ENCODE results near the gene LRRN3.
"Not testable (repeated sequence)": the region's sequence is repeated elsewhere in the genome, so short reads cannot be mapped to it uniquely, and the experiment has no call there.

The LRRN3 gene

DNA sequence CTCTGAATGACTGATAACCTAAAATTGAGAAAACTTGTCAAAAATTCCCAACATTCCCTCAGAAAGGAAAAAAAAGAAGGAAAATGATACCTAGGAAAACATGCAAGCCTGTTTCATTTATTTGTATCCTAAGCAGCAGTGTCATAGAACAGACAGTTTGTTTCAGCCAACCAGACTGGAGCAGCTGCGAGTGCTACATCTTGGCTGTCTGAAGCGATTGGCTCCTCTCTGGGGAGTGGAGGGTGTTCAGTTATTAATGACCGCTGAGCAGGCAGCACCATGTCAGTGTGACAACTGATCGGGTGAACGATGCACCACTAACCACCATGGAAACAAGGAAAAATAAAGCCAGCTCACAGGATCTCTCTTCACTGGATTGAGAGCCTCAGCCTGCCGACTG is at the start of gene LRRN3:
Gene LRRN3, plus strand, starts transcription at position 282 of the 400 bp plus-strand sequence. CDS start 31,646 bp downstream, outside the sequence.
- no peak for DNase-seq

DNA sequence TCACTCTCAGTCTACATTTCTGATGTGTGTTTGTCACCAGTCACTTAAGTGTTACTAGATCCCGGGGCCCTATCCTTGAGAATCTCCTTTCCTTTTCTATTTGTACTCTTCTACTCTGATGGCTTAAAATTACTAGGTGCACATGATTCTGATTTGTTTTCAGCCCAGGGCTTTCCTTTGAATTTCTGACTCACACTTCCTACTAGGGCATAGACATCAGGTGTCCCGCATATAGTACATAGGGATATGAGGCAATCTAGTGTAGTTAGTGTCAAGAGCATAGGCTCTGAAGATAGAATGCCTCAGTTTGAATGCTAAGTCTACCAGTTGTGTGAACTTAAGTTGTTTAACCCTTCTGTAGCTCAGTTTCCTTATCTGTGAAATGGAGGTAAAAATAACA is 49.4 kb upstream of the LRRN3 start:
- DNase-seq: no peak

DNA sequence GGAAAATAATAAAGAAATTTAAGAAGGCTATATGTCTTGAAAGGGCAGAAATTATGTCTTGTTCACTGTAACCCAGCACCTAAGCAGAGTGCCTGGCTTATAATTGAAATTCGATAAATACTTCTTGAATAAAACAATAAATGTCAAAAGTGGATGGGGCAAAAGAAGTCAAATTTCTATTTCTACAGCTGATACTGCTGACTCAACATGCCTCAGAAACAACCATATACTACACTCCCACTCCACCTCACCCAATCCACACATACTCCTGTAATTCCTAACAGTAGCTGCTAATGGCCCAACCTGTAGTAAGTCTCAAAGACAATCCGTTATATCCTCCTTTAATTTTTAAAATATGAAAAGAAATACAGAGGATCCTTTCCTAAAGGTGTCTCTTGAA is 48.1 kb upstream of the LRRN3 start:
- no peak for DNase-seq

DNA sequence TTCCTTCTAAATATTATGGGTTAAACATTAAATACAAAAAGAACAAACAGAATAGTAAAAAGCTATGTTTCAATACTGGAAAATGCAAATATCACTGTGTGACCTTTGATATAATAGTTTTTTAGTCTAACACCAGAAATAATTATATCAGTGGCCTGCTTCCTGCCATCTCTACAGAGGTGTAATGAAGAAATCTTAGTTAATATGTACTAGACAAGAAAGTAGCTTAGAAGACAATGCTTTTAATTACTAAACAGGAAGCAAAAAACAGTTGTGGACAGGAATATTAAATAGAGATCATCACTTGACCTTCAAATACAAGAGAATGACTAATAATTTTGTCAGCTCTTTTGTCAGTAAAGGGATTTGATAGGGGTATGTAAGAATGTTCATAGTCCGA is 47.4 kb upstream of the LRRN3 start:
- no peak for DNase-seq

DNA sequence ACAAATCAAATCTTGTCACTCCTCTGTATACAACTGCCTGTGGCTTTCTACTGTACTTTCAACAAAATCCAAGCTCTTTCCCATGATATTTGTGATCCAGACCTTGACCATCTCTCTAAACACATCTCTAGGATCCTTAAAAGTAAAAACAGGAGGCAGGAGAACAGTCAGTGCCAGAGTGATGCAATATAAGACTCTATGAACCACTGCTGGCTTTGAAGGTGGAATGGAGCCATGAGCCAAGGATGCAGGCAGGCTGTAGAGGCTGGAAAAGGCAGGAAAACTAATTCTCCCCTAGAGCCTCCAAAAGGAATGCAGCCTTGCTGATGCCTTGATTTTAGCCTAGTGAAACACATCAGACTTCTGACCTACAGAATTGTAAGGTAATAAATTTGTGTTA is 45.5 kb upstream of the LRRN3 start:
- no peak for DNase-seq

DNA sequence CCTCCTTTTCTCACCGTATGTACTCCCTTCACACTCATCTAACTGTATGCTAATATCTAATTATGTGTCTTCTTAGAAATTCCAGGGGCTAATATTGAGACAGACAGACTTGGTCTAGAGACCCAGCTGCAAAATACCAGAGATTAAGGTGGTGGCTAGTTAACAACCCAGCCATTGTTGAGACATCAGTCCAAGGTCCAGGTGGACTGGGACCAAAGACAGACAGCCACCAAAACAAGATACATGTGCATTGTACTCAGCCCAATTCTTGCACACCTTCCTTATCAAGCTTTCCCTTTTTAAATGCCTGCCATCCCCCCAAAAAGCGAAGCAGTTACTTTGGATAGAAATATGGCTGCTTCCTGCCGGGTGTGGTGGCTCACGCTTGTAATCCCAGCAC is 43.3 kb upstream of the LRRN3 start:
- DNase-seq: no peak

DNA sequence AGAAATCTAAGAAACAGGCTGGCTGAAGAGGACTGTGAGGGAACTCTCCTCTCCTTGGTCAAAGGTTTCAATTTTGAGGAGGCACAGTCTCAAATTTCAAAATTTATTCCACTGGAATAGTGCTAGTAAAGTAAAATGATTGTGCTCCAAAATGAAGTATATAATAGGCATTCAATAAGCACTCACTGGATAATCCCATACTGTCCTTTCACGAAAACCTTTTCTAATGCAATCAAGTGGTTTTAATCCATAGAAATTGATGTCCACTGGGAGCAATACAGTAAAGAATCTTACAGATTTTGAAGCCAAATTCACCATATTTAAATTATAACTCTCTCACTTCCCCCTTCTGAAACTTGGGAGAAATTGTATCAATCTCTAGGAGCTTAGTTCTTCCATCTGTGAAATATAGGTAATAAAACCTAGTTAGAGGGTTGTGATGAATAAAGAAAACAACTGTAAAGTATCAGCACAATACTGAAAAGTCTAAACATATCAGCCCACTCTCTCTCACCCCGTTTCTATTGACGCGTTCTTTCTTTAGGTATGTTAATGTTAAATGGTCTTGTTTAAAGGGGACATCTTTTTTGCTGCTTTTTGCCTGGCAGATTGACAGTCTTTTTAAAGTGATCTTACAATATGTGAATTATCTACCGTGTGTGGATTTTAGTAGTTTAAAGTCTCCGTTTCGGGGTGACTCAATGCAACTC is 40.8 kb upstream of the LRRN3 start:
- DNase-seq: no peak

DNA sequence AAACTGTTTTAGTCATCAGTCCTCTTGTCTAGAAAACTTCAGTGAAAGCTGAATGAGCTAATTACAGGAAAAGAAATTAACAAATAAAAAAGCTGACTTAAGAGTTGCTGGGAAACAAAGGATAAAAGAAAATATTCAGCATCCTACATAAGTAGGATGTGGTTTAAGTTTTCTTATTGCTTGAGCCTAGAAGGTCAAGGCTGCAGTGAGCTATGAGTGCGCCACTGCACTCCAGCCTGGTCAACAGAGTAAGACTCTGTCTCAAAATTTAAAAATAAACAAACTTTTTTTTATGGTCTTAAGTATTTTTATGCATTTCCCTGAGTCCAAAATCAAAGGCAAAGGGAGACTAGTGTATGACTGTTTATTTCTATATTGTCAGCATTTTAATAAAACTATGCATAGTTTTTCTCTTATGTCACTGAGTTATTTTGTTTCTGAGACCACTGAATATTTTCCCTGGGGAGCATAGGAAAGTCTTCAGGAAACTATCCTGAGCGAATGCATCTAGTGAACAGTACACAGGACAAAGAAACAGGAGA is 40.0 kb upstream of the LRRN3 start:
- no peak for DNase-seq

DNA sequence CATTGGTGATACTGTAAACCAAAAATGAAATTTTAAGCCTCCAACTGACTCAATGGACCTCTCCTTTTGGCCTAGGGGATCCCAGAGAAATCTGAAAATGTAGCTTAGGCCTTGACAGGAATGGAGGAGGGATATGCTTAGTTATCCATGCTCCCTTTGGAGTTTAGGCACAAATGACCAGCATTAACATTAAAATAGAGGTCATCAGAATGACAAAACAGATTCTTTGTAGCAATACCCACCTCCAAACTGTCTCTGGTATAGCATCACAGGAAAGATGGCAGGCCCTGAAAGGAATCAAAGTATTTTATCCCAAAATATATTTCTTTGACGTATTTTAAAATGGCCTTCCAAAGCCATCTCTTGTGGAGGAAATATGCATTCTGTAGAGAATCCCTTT is 39.1 kb upstream of the LRRN3 start:
- DNase-seq: no peak

DNA sequence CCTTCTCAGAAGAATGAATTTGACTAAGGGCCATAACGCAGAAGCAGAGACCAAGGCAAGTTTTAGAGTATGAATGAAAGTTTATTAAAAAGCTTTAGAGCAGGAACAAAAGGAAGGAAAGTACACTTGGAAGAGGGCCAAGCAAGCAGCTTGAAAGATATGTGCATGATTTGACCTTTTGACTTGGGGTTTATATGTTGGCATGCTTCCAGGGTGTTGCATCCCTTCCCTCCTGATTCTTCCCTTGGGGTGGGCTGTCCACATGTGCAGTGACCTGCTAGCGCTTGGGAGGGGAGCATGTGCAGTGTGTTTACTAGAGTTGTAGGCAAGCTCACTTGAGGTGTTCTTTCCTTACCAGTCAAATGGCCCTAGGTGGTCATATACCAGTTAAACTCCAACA is 37.9 kb upstream of the LRRN3 start:
- DNase-seq: no peak

DNA sequence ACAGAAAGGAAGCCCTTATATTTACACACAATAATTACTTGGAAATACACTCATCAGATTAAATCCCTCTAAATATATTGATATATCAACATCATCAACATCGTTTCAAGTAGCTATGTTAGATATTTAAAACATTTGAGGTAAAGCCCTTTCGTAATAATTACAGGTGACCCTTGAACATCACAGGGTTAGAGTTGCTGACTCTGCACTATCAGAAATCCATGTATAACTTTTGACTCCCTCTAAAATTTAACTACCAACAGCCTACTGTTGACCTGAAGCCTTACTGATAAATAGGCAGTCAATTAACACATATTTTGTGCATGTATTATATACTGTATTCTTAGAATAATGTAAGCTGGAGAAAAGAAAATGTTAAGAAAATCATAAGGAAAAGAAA is 34.6 kb upstream of the LRRN3 start:
- no peak for DNase-seq

DNA sequence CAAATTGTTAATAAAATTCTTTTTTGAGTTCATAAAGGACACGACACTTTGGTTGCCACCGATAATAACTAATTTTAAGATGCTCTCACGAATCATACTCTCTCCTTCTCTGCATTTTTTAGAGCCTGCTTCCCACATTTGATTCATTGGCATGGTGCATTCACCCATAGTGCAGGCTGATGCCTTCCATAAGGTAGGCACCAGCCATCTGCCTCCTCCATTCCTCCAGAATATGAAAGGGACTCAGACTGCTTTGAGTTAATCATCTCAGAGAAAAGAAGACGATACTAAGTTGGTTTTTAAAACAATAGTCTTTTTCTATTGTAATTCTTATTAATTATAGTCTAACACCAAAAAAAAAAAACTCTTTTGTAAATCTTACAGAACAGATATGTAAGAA is 33.9 kb upstream of the LRRN3 start:
- no peak for DNase-seq

DNA sequence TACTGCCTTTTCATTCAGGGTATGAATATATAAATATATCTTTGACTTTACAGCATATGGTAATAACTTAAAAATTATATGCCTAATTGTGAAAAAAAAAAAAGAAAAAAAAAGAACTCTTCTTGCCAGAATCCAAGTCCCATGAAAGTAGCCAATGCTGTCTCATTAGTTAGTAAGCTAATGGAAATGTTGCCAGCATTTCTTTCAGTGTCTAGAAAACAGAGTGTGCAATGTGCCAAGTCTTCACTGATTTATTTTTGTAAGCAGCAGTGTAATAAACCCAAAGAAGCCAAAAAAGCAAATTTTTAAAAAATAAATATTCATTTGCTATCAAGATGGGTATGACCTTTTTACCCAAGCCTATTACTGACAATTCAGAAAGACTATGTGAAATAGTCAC is 31.1 kb upstream of the LRRN3 start:
- DNase-seq: no peak

DNA sequence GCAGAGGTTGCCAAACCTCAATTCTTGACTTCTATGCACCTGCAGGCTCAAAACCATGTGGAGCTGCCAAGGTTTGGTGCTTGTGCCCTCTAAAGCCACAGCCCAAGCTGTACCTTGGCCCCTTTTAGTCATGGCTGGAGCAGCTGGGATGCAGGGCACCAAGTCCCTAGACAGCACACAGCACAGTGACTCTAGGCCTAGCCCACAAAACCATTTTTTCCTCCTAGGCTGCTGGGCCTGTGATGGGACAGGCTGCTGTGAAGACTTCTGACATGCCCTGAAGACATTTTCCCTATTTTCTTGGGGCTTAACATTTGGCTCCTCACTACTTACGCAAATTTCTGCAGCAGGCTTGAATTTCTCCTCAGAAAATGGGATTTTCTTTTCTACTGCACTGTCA is 27.8 kb upstream of the LRRN3 start:
- no peak for DNase-seq

DNA sequence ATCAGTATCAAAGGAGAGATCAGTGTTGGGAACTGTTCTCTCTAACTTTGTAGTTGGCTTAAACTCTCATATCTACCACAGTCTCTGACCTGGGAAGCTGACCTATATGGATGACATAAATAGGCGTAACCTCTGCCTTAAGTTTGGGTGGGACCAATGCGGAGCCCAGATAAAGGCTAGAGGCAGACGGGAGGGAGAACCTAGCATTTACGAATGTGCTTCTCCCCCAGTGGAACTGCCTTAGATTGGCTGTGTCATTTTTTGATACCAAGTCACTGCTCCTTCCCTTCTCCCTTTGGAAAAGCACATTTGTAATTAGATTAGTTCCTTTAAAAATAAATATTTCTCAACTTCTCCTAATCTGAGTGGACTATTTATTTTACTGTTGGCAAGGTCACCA is 23.7 kb upstream of the LRRN3 start:
- DNase-seq: no peak

DNA sequence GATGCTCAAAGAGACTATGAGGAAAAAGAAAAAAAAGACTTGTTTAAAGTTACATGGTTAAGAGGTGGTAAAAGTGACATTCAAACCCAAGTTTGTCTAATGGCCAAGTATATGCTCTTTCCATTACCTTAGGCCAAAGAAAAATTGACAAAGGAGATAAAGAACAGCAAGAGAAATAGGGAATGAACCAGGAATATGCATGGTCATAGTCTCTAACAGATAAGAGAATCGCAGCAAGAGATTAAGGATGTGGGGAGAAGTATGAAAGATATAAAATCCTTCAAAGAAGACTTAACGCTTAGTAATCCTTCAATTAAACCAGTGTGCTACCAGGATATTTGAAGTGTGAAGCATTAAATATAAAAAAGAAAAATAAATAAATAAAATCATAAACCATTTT is 23.2 kb upstream of the LRRN3 start:
- no peak for DNase-seq

DNA sequence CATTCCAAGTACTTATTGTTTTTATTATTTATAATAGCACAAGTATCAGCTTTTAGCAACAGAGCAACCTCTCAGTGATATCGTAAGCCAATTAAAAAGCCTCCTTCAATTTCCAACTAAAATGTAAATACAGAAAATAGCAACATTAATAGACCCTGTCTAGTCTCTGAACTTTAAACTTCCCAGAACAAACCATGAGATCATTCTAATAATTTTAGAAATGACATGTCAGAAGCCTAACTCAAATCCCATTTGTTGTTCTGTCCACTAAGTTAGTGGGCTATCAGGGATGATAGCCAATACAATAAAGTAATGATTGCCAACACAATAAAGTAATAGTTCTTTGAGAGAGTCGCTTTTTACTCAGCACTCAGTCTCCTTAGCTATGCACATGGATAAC is 22.3 kb upstream of the LRRN3 start:
- DNase-seq: no peak

DNA sequence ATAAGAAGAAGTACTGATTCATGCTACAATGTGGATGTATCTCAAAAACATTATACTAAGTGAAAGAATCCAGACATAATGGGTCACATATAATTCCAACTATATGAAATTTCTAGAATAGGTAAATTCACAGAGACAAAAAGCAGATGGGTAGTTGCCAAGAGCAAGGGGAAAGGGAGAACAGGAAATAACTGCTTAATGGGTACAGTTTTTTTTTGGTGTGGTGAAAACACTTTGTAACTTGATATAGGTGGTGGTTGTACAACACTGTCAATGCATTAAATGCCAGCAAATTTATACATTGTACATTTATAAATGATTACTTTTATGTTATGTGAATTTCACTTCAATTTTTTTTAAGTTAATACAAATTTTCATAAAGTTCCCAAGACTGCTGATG is 19.4 kb upstream of the LRRN3 start:
- DNase-seq: no peak

DNA sequence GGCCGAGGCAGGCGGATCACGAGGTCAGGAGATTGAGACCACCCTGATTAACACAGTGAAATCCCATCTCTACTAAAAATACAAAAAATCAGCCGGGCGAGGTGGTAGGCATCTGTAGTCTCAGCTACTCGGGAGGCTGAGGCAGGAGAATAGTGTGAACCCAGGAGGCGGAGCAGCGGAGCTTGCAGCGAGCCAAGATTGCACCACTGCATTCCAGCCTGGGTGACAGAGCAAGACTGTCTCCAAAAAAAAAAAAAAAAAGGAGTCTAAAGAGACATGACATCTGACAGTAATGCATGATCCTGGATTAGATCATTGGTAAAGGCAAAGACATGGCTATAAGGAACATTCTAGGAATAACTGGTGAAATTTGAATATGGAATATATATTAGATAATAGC is 18.3 kb upstream of the LRRN3 start:
- DNase-seq: not testable (repeated sequence)

DNA sequence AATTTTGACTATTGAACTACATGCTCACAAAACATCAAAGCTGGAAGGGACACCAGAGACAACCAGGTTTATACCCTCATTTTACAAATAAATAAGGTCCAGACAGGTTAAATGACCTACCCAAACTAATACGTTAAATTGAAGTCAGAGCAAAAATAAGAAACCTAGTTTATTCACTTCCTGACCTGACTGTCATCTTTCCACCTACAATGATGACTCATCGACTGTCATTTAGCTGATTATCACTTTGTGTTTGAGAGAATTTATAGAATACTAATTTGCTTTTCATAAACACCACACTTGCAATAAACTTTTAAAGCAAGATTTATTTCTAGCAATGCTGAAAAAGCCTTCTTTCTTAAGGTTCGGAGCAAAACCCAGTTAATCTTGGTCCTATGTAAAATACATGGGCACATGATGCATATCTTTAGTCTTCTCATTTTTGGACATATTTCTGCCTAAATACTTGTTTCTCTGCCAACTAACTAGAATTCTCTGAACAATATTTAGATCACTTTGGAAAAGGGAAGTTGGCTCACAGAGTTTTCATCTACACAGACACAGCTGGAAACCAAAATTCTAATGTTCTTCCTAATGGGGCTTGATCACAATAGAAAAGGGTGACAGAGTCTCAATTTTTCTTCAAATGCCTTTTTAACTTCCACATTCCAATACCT is 16.7 kb upstream of the LRRN3 start:
- no peak for DNase-seq

DNA sequence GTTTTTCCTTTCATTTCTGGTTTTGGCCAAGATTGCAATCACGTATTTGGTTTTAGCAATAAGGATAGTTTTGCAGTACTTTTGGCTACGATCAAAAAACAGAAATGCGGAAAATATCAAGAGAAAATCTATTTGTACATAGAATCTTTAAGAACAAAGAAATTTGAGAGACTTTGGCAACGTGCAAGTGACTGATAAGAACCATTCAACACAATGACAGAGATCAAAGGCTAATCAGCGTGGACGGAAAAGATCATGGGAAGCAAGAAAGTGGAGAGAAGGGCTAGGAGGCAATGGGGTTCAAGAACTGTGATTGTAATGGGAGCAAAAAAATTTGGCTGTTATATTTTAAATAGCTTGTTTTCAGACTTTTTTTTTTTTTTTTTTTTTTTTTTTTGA is 16.2 kb upstream of the LRRN3 start:
- no peak for DNase-seq

DNA sequence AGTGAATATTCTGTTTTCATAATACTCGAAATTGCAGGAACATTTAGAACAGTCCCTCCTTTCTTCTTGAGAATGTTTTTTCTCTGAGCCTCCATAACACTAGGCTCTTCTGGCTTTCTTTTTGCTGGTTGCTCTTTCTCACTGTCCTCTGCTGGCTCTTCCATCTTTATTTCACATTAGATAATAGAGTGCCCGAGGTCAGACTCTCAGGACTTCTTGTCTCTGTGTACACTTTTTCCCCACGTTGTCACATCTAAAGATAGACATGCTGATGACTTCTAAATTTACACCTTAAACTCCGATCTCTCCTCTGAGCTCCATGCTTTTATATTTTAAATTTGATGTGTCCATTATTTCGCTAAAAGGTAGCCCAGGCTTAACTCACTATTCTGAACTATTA is 15.4 kb upstream of the LRRN3 start:
- no peak for DNase-seq

DNA sequence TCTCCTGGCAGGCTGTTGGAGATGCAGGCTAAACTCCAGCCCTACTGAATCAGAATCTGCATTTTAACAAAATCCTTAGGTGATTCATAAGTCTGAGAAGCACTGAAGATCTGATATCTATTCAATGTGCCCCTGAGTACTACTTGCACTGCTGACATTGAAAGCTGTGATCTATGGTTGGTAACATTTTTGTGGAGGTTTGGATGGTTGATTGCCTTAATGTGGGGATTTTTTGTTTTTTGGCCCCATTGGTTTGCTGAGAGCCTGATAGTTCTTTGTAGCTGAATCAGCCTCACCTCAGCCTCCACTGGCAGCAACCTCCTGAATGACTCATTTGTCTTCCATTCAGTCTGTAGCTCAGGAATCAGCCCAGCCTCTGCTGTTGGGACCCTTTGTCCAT is 14.7 kb upstream of the LRRN3 start:
- DNase-seq: no peak

DNA sequence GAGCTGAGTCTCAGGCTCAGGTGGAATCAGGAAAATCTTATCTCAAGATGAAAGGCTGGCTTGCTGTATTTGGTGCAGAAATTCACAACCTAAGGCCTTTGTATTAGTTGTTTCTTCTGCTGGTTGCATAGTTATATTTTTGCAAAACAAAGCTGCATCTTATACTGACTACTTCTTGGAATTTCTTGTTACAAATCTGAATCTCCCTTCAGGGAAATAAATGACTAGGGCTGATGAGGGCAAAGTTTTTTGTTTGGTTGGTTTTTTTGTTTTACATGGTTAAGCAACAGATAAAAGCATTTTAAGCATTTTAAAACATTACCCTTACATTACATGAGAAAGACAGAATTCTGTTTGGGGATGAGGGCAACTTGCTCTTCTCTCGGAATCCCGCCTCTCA is 13.9 kb upstream of the LRRN3 start:
- DNase-seq: no peak
